Motor neuron (in vitro differentiated cells): ENCODE measurements around the gene CYS1. TPM values are rescaled to one million over a fixed set of nuclear protein-coding genes. Genes with fewer than 3 reads are reported as not detected.

Source experiments
- ATAC-seq, 8 experiments: fragments of 200-7000 bp; cut with Tn5 transposase; replicated peaks in 6 of 8; 2 replicates each; pipeline ENCODE4 v1.8.0; 2021; ENCODE audit warnings: mild to moderate bottlenecking in 8 of 8, moderate library complexity in 8 of 8
- H3K27ac ChIP-seq, 2 donors: fragments of 250-450 bp; sonication (Bioruptor Pico); 2 replicates each; pipeline ENCODE4 v1.9.0; 2021; ENCODE audit warnings: antibody characterized with exemption in 2 of 2, mild to moderate bottlenecking in 2 of 2, moderate library complexity in 1 of 2
- H3K4me1 ChIP-seq, 2 donors: fragments of 250-450 bp; sonication (Bioruptor Pico); replicated peaks in 1 of 2; 2 replicates each; pipeline ENCODE4 v1.6.1; 2021; ENCODE audit warnings: antibody characterized with exemption in 2 of 2, mild to moderate bottlenecking in 2 of 2, moderate library complexity in 1 of 2
- H3K4me3 ChIP-seq, 5 donors: fragments of 250-450 bp; sonication (Bioruptor Pico); 2 replicates each; pipeline ENCODE4 v1.9.0; 2021; ENCODE audit warnings: antibody characterized with exemption in 5 of 5, mild to moderate bottlenecking in 5 of 5, moderate library complexity in 4 of 5
- WGBS, 10 experiments: fragments of 450-650 bp; shearing (Covaris generic); methylation state at CpG; one replicate each; pipeline ENCODE4 v1.0.0; 2022; 5-methylcytosine and 5-hydroxymethylcytosine counted together
- in situ Hi-C, 9 experiments: fragments of 400-800 bp; cut with MboI; loops; one replicate each; pipeline ENCODE4 v1.15.0; 2021; ENCODE audit warnings: low sequenced_read_pairs in 9 of 9, low pct_unique_long_range_greater_than_20kb in 2 of 9; ENCODE audit not compliant: unreplicated experiment in 9 of 9
- total RNA-seq, 8 experiments: library from RNA; unstranded; fragments of 300-600 nt; gene quantifications; 2 replicates each; pipeline versions ENCODE4 v1.2.3 to v1.2.4, GENCODE V29; 2022

Gene CYS1, protein sequence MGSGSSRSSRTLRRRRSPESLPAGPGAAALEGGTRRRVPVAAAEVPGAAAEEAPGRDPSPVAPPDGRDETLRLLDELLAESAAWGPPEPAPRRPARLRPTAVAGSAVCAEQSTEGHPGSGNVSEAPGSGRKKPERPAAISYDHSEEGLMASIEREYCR
- 1 to 10 TPM in 2 of 8 experiments, under 1 TPM in 5, not detected in 1; 0.14 to 6.2 (median 0.50) TPM for total RNA-seq

DNA sequence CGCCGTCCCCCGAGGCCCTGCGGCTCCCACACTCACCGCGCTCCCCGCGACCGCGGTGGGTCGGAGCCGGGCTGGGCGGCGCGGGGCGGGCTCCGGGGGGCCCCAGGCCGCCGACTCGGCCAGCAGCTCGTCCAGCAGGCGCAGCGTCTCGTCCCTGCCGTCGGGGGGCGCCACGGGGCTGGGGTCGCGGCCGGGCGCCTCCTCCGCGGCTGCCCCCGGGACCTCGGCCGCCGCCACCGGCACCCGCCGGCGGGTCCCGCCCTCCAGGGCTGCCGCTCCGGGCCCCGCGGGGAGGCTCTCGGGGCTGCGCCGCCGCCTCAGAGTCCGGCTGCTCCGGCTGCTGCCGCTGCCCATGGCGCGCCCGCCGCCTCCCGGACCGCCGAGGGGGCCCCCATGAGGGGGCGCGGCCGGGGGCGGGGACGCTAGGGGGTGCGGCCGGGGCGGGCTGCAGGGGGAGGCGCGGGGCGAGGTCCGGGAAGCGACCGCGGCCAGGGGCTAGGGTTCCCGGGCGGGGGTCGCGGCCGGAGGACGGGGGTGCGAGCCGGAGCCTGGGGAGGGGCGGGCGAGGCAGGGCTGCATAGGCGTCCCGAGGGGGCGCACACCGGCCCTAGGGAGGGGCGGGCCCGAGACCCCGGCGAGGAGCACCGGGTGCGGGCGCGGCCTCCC is at the start of gene CYS1:
CYS1 (minus strand) TSS at position 542 of the 666 bp plus-strand sequence; CDS start at position 354, 188 bp downstream.
- WGBS, 10 experiments = no CpG with 5 or more reads among the region's 98 CpGs
- in situ Hi-C loops = no loop called here
- peaks cover 0 to 2% of the 10 kb centered on the region in 2 donors for H3K4me1 ChIP-seq
- no peak within 1 kb of the TSS for H3K27ac ChIP-seq
- peak; percentile 52 to 84 (median 66) for ATAC-seq
- peak within 1 kb of the TSS; percentile 23 to 47 (median 37) for H3K4me3 ChIP-seq

DNA sequence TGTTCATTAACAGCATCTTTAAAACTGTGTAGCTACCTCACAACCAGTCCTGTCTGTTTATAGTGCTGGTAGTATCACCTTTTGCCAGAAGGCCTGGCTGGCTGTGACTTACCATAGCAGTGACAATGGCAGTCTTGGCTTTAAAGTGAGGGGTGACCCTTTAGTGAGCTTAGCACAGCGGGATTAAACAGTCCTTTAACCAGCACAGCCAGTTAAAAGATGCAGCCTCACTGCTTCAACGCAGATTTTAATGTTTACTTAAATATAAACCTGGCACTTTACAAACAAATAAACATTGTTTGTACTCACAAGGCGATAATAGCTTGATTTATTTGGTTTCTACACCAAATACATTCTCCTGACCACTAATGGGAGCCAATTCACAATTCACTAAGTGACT is 49.3 kb upstream of the CYS1 start:
- in situ Hi-C loops = loop anchor here in 8 of 9 experiments (10.0 to 25.0 kb wide), 4 partner anchors 183 to 305 kb away; partner anchors contain the start of gene HPCAL1 (in 1 of the 8)
- no peak for ATAC-seq
- WGBS, 10 experiments = 70 to 100% (median 93%) methylated on average over 1 to 3 of the region's 3 CpGs; no CpG with 5 or more reads in 1 of the 10 experiments
- Histone ChIP-seq H3K4me1 (peaks cover 0 to 3% of the 10 kb centered on the region in 2 donors), H3K4me3 (no peak overlapping the region), H3K27ac (no peak overlapping the region)

DNA sequence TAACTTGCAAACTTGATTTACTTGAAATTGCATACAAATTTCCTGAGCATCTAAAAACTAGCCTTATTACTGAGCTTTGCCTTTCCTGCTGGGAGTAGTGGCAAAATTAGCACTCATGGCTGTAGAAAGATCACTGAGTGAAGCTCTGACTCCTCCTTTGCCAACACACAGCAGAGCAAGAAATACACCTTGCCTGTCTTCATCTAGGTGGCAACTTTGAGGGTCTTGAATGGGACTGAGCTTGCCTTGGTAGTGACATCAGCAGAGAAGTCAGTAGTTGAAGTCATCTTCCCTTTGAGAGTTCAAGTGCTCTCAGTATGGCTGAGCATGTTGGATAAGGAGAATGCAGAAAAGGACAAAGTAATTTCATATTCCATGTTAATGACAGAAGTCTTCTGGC is 48.2 kb upstream of the CYS1 start:
- Histone ChIP-seq H3K4me3 (no peak overlapping the region), H3K27ac (no peak overlapping the region), H3K4me1 (peaks cover 2 to 3% of the 10 kb centered on the region in 2 donors)
- in situ Hi-C loops = loop anchor here in 8 of 9 experiments (10.0 to 25.0 kb wide), 4 partner anchors 184 to 306 kb away; partner anchors contain the start of gene HPCAL1 (in 1 of the 8)
- no peak for ATAC-seq

DNA sequence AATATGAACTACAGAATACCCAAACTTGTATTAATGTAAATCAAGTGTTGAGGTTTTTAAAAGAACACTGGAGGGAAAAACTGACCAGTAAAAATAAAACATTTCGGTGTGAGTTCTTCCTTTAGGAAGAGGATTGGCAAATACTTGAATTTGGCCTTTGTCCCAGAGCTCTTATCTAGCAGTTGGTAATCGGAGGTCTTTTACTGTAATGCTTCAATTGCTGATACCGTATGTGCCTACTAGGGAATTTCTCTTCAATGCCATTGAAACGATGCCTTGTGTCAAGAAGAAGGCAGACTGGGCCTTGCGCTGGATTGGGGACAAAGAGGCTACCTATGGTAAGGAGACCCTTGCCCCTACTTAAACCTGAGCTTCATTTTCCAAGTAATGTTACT is 46.4 kb upstream of the CYS1 start:
- Histone ChIP-seq H3K4me1 (peaks cover 3 to 6% of the 10 kb centered on the region in 2 donors), H3K4me3 (no peak overlapping the region), H3K27ac (no peak overlapping the region)
- ATAC-seq = no peak
- in situ Hi-C loops = loop anchor here in 8 of 9 experiments (10.0 to 25.0 kb wide), 4 partner anchors 186 to 308 kb away; partner anchors contain the start of gene HPCAL1 (in 1 of the 8)
- WGBS, 10 experiments = 80 to 100% (median 95%) methylated on average over 1 to 5 of the region's 5 CpGs; no CpG with 5 or more reads in 1 of the 10 experiments

DNA sequence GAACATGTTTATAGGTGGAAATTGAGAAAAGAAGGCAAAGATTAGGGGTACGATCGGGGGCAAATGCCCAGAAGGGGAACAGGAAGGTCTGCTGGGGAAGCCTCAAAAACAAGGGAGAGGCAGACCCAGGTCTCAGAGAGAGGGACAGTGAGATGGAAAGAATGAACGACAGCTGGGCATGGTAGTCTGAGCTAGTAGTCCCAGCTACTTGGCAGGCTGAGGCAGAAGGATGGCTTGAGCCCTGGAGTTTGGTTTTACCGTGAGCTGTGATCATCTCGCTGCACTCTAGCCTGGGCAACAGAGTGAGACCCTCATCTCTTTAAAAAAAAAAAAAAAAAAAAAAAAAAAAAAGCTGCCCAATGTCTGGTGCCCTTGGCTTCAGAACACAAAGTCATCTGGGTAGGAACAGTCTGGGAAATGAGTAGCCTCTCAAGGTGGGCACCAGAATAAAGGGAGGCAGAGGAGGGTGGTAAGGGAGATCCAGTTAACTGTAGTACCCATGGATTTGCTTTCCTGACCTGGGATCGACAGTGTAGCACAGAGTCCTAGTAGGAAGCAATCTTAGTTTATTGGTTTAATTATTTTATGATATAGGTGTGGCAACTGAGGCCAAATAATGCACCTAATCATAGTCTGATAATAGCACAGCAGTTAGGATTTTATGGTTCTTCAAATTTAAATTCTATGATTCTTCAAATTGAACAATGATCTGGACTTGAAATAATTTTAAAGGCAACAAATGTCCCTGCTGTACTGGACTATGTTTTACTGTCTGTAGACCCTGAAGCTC is 45.8 kb upstream of the CYS1 start:
- peaks cover 3 to 10% of the 10 kb centered on the region in 2 donors for H3K4me1 ChIP-seq
- ATAC-seq = no peak
- no peak overlapping the region for H3K27ac ChIP-seq
- 68 to 100% (median 92%) methylated on average over 1 to 6 of the region's 6 CpGs; no CpG with 5 or more reads in 1 of the 10 experiments for WGBS, 10 experiments
- in situ Hi-C loops = loop anchor here in 8 of 9 experiments (10.0 to 25.0 kb wide), 4 partner anchors 186 to 309 kb away; partner anchors contain the start of gene HPCAL1 (in 1 of the 8)
- H3K4me3 ChIP-seq = no peak overlapping the region

DNA sequence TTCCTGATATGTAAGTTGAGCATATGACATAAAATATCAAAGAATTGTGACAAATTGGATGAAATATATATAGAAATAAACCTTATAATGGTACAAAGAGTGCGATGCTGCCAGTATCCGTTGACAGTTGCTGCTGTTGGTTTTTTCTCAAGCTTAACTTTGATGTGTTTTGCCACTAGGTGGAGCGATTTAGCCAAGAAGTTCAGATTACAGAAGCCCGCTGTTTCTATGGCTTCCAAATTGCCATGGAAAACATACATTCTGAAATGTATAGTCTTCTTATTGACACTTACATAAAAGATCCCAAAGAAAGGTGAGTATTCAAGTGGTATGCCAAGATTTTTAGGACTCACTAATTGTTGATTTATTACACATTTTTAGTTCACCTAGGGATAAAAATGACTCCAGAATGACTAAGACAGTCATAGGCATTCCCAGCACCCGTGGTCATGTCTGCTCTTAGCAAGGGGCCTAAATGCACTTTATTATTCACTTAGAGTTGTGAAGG is 44.4 kb upstream of the CYS1 start:
- in situ Hi-C loops = loop anchor here (10.0 to 25.0 kb wide), 5 partner anchors 188 to 538 kb away; partner anchors contain the start of gene HPCAL1 (in 1 of the 9)
- Histone ChIP-seq H3K27ac (no peak overlapping the region), H3K4me3 (peak overlapping the region in 1 of 5 donors; percentile 52), H3K4me1 (peaks cover 3 to 10% of the 10 kb centered on the region in 2 donors)
- WGBS, 10 experiments = 0 to 50% (median 12%) methylated on average over 2 to 5 of the region's 5 CpGs
- no peak for ATAC-seq

DNA sequence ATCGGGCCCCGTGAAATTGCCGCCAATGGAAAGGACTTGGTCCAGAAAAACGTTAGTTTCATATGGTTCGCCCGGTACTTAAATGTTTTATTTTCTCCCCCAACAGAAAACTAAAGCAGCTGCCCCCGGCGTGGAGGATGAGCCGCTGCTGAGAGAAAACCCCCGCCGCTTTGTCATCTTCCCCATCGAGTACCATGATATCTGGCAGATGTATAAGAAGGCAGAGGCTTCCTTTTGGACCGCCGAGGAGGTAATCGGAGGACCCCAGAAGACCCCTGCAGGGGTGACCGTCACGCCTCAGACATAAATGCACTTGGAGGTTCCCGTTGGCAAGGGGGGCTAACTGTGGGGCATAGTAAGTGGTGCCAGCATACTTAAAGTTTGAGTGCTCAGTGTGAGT is 43.1 kb upstream of the CYS1 start:
- in situ Hi-C loops = loop anchor here in 4 of 9 experiments (10.0 to 25.0 kb wide), 3 partner anchors 292 to 539 kb away; no protein-coding TSS in a partner anchor
- Histone ChIP-seq H3K4me1 (peaks cover 3 to 10% of the 10 kb centered on the region in 2 donors), H3K4me3 (peak overlapping the region in 3 of 5 donors; percentile 39 to 52 (median 49)), H3K27ac (no peak overlapping the region)
- ATAC-seq = no peak
- 0 to 20% (median 1%) methylated on average over 1 to 14 of the region's 18 CpGs; no CpG with 5 or more reads in 4 of the 10 experiments for WGBS, 10 experiments

DNA sequence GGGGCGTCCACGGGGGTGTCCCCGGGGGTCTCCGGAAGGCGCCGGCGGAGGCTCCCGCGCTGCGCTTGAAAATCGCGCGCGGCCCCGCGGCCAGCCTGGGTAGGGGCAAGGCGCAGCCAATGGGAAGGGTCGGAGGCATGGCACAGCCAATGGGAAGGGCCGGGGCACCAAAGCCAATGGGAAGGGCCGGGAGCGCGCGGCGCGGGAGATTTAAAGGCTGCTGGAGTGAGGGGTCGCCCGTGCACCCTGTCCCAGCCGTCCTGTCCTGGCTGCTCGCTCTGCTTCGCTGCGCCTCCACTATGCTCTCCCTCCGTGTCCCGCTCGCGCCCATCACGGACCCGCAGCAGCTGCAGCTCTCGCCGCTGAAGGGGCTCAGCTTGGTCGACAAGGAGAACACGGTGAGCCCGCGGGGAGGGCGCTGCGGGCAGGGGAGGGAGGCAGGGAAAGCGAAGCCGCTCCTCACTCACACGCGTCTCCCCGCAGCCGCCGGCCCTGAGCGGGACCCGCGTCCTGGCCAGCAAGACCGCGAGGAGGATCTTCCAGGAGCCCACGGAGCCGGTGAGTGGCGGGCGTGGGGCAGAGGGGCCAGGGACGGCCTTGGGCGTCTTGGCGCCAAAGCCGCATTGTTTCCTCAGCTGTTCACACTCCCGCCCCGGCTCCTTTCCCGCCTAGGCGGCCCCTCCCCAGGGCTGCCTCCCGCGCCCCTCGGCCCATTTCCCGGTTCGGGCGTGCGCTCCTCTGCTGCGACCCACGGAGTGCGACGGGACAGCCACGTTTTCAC is 42.5 kb upstream of the CYS1 start, which contains the start of gene RRM2:
RRM2 (plus strand) TSS at position 240 of the 781 bp plus-strand sequence; CDS start at position 300, 60 bp downstream.
- peaks cover 3 to 10% of the 10 kb centered on the region in 2 donors for H3K4me1 ChIP-seq
- peak within 1 kb of the TSS; percentile 39 to 52 (median 47) for H3K4me3 ChIP-seq
- 0% methylated on average over 1 to 6 of the region's 81 CpGs; no CpG with 5 or more reads in 5 of the 10 experiments for WGBS, 10 experiments
- peak; percentile 67 to 87 (median 83) for ATAC-seq
- H3K27ac ChIP-seq = peak within 1 kb of the TSS in 1 of 2 donors; percentile 64
- in situ Hi-C loops = loop anchor here in 4 of 9 experiments (10.0 to 25.0 kb wide), 3 partner anchors 292 to 540 kb away; no protein-coding TSS in a partner anchor

DNA sequence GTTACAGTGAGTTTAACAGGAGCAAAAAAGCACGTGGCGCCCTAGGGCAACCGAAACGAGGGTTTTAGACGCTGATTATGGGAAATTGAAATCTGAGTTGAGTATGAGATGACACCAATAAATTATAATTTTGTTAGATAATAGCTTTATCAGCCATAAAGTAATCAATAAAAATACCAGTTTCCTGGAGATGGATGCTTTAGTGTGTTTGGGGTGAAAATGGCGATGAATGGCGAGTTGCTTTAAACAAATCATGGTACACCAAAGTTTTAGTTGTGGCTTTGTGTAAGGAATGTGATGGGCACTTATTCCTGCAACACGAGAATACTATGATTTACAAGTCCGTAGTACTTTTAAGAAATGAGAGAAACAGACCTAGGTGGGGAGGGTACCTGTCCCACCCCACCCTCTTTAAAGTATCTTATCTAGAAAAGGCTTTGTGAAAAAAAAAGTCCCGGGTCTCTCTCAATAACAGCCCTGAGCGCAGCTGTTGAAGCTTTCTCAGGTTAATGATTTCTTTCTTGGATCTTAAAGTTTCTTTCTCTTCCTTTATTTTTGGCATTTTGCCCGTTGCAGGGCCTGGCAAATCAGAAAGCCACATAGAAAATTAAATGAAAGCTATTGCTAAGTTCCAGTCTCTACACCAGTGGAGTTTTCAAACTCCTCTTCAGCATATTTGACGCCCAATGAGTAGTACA is 40.8 kb upstream of the CYS1 start:
- peak overlapping the region in 1 of 2 donors; percentile 82 for H3K27ac ChIP-seq
- no peak for ATAC-seq

DNA sequence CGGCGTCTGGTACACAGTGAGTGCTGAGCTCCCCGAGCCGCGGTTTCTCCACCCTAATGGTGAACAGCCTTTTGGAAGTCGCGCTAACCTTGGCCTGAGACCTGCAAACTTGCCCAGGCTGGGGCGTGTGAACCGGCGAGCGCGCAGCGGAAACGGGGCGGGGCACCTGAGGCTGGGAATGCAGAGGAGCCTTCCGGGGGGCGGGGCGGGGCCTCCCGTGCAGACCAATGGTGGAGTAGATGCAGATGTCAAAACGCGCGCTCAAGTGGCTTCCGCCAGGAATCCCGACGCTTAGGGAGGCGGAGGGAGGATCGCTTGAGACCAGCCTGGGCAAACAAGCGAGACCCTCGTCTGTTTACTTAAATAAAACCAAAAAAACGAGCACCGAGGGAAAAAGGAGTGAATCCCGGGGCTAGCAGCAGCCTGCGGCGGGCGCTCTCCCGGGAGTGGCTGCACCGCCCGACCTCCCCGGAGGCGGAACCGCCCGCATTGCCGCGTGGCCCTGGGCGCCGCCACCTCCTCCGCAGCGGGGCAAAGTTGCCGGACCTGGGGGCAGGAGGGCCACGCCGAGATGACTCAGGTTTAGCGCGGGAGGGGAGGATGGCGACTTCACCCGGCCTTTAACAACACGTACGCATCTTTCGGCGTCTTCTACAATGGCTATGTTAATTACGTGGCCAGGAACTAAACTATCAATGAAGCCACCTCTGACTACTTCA is 40.1 kb upstream of the CYS1 start:
- 0 to 2% (median 1%) methylated on average over 3 to 30 of the region's 60 CpGs; no CpG with 5 or more reads in 7 of the 10 experiments for WGBS, 10 experiments
- Histone ChIP-seq H3K4me1 (peaks cover 3 to 10% of the 10 kb centered on the region in 2 donors), H3K4me3 (peak overlapping the region; percentile 46 to 73 (median 52)), H3K27ac (peak overlapping the region; percentile 34 to 82)
- in situ Hi-C loops = loop anchor here in 4 of 9 experiments (10.0 to 25.0 kb wide), 3 partner anchors 294 to 542 kb away; no protein-coding TSS in a partner anchor
- peak; percentile 78 to 88 (median 82) for ATAC-seq

More for the DNA sequence above, 40.8 kb upstream of the CYS1 start:
- in situ Hi-C loops = loop anchor here in 4 of 9 experiments (10.0 to 25.0 kb wide), 3 partner anchors 294 to 541 kb away; no protein-coding TSS in a partner anchor
- peaks cover 3 to 10% of the 10 kb centered on the region in 2 donors for H3K4me1 ChIP-seq
- 0 to 74% (median 23%) methylated on average over 2 to 13 of the region's 13 CpGs for WGBS, 10 experiments
- H3K4me3 ChIP-seq = peak overlapping the region; percentile 46 to 73 (median 52)
